Measurements from ENCODE around the gene LAMC1. TPM values are rescaled to one million over a fixed set of nuclear protein-coding genes. Genes with fewer than 3 reads are reported as not detected.
A peak's percentile ranks its signal among the peaks of the same experiment; 100 is the strongest.

The LAMC1 gene
- total RNA-seq: 100 to 1,000 TPM in 1 of 2 donors, 10 to 100 TPM in 1; 39.3 to 141 TPM

DNA sequence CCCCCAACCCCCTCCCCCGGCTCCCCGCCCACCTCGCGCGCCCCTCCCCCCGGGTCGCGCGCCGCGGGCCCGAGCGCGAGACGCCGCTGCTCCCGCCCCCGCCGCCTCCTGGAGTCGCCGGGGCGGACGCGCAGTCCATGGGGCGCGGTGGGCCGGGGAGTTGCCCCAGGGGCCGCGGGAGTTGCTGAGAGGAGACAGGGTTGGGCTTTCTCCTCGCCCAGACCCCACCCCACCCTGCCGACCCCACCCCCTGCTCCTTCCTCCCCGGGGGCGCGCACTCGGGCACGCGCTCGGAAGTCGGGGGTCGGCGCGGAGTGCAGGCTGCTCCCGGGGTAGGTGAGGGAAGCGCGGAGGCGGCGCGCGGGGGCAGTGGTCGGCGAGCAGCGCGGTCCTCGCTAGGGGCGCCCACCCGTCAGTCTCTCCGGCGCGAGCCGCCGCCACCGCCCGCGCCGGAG lies at the start of gene LAMC1:
LAMC1 (plus strand) TSS at position 275 of the 455 bp plus-strand sequence. CDS start 297 bp downstream, outside the sequence.
- TF ChIP-seq, protein P1, sequence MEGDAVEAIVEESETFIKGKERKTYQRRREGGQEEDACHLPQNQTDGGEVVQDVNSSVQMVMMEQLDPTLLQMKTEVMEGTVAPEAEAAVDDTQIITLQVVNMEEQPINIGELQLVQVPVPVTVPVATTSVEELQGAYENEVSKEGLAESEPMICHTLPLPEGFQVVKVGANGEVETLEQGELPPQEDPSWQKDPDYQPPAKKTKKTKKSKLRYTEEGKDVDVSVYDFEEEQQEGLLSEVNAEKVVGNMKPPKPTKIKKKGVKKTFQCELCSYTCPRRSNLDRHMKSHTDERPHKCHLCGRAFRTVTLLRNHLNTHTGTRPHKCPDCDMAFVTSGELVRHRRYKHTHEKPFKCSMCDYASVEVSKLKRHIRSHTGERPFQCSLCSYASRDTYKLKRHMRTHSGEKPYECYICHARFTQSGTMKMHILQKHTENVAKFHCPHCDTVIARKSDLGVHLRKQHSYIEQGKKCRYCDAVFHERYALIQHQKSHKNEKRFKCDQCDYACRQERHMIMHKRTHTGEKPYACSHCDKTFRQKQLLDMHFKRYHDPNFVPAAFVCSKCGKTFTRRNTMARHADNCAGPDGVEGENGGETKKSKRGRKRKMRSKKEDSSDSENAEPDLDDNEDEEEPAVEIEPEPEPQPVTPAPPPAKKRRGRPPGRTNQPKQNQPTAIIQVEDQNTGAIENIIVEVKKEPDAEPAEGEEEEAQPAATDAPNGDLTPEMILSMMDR (IDR thresholded peaks at IDR 0.05): no peak
- TF ChIP-seq POLR2A (IDR thresholded peaks at IDR 0.05) (no peak), POLR2AphosphoS5 (IDR thresholded peaks at IDR 0.05) (no peak)
- 0% methylated on average over 18 of the region's 65 CpGs for WGBS
- Histone ChIP-seq H3K27ac (peak within 1 kb of the TSS; percentile 98 to 100), H3K4me1 (replicated peaks) (no peaks in the 10 kb centered on the region), H3K9me3 (no peaks in the 10 kb centered on the region), H3K4me3 (peak within 1 kb of the TSS; percentile 84), H3K27me3 (replicated peaks; ENCODE audit: insufficient read depth) (no peaks in the 10 kb centered on the region), H3K36me3 (no peaks in the 10 kb centered on the region)
- DNase-seq (ENCODE audit: low spot score): peak; percentile 52
- intact Hi-C loops (cut with DNase I): loop anchor here (5.0 to 10.0 kb wide), 3 partner anchors 61 to 212 kb away; no protein-coding TSS in a partner anchor

DNA sequence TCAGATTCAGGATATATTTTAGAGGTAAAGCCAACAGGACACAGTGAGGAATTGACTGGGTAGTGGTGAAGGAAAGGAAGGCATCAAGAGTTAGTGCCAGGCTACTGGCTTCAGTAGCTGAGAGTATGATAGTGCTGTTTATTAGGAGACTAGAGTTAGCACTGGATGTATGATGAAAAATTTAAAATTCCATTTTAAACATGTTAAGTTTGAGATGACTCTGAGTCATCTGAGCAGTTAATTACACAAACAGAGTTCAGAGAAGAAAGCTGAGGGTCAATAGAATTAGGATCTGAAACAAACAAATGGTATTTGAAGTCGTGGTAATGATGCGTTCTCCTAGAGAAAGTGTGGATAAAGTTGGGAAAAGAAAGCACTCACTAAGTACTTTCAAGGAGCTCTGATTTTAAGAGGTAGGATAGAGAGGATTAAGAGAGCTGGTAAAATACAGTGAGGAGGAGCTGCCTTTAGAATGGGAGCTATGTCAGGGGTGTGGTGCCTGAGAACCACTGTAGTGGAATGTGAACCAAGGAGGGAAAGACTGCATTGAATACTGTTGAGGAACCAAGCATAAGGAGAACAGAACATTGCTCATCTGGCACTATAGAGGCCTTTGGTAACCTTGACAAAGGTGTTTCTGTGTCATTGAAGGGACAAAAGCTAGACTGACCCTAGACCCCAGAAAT lies 48.6 kb upstream of the LAMC1 start:
- 84% methylated on average over 2 of the region's 2 CpGs for WGBS
- DNase-seq (ENCODE audit: low spot score): no peak
- intact Hi-C loops (cut with DNase I): no loop called here
- H3K27me3 ChIP-seq (replicated peaks; ENCODE audit: insufficient read depth): no peaks in the 10 kb centered on the region
- no peaks in the 10 kb centered on the region for H3K9me3 ChIP-seq
- no peak overlapping the region for H3K4me3 ChIP-seq
- TF ChIP-seq POLR2A (IDR thresholded peaks at IDR 0.05): no peak
- TF ChIP-seq POLR2AphosphoS5 (IDR thresholded peaks at IDR 0.05): no peak
- TF ChIP-seq, protein P1 (IDR thresholded peaks at IDR 0.05): no peak
- no peaks in the 10 kb centered on the region for H3K36me3 ChIP-seq
- no peaks in the 10 kb centered on the region for H3K4me1 ChIP-seq (replicated peaks)
- H3K27ac ChIP-seq: no peak overlapping the region

DNA sequence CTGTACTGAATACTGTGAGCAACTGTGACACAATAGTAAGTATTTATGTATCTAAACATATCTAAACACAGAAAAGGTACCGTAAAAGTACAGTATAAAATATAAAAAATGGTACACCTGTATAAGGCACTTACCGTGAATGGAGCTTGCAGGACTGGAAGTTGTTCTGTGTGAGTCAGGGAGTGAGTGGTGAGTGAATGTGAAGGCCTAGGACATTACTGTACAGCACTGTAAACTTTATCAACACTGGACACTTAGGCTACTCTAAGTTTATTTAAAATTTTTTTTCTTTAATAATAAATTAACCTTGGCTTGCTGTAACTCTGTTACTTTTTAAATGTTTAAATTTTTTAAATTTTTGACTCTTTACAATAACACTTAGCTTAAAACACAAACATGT lies 45.7 kb upstream of the LAMC1 start:
- Histone ChIP-seq H3K4me3 (no peak overlapping the region), H3K27ac (no peak overlapping the region), H3K4me1 (replicated peaks) (no peaks in the 10 kb centered on the region), H3K9me3 (no peaks in the 10 kb centered on the region), H3K36me3 (no peaks in the 10 kb centered on the region), H3K27me3 (replicated peaks; ENCODE audit: insufficient read depth) (no peaks in the 10 kb centered on the region)
- no peak for TF ChIP-seq POLR2A (IDR thresholded peaks at IDR 0.05)
- TF ChIP-seq, protein P1 (IDR thresholded peaks at IDR 0.05): no peak
- TF ChIP-seq POLR2AphosphoS5 (IDR thresholded peaks at IDR 0.05): no peak
- 85% methylated on average over 2 of the region's 2 CpGs for WGBS
- intact Hi-C loops (cut with DNase I): no loop called here
- no peak for DNase-seq (ENCODE audit: low spot score)

DNA sequence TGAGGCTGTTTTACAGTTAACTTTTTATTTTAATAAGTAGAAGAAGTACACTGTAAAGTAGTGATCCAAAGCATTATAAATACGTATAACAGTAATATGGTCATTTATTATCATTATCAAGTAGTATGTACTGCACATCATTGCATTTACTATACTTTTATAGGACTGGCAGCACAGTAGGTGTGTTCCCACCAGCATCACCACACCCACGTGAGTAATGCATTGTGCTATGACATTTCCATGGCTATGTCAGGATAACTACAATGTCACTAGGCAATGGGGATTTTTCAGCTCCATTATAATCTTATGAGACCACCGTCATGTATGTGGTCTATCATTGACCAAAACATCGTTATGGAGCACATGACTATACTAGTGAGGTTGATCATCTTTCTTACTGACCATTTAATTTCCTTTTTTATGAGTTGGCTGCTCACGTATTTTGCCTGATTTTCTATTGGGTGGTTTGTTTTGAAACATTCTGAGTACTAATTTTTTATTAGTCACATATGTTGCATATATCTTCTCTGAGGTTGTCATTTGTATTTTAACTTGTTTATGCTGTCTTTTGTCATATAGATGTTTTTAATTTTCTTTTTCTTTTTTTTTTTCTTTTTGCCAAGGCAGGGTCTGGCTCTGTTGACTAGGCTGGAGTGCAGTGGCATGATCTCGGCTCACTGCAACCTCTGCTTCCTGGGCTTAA lies 44.9 kb upstream of the LAMC1 start:
- WGBS: 80% methylated on average over 6 of the region's 6 CpGs
- DNase-seq (ENCODE audit: low spot score): no peak
- Histone ChIP-seq H3K9me3 (no peaks in the 10 kb centered on the region), H3K27me3 (replicated peaks; ENCODE audit: insufficient read depth) (no peaks in the 10 kb centered on the region), H3K27ac (no peak overlapping the region), H3K4me1 (replicated peaks) (no peaks in the 10 kb centered on the region), H3K36me3 (no peaks in the 10 kb centered on the region), H3K4me3 (no peak overlapping the region)
- intact Hi-C loops (cut with DNase I): no loop called here
- TF ChIP-seq, protein P1 (IDR thresholded peaks at IDR 0.05): no peak
- TF ChIP-seq POLR2AphosphoS5 (IDR thresholded peaks at IDR 0.05): no peak
- TF ChIP-seq POLR2A (IDR thresholded peaks at IDR 0.05): no peak
